ENCODE data around the gene SCN8A.
"Not testable (repeated sequence)": the region's sequence is repeated elsewhere in the genome, so short reads cannot be mapped to it uniquely, and the experiment has no call there.

The SCN8A gene

GRCh38 chr12:51766067-51766676 is 175.1 kb downstream of the SCN8A start:
- no peak for DNase-seq (ENCODE audit: low spot score)

DNA sequence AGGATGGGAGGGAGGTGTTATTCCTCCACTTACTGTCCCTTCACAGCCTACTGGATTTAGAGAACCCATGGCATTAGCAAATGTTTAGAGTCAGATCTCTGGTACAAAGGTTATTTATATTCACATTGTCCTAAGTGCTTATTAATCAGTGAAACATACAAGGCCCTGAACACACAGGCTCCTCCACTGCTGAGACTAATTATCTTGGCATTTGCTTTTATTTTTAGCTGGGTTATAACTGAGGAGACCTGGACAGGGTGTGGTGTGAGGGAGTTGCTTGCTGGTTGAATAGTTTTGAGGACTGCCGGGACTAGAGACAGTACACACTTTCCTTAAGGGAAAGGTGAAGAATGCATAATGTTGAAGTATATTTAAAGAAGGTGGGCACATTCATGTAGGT is 180.0 kb downstream of the SCN8A start:
- DNase-seq (ENCODE audit: low spot score), result no peak

DNA sequence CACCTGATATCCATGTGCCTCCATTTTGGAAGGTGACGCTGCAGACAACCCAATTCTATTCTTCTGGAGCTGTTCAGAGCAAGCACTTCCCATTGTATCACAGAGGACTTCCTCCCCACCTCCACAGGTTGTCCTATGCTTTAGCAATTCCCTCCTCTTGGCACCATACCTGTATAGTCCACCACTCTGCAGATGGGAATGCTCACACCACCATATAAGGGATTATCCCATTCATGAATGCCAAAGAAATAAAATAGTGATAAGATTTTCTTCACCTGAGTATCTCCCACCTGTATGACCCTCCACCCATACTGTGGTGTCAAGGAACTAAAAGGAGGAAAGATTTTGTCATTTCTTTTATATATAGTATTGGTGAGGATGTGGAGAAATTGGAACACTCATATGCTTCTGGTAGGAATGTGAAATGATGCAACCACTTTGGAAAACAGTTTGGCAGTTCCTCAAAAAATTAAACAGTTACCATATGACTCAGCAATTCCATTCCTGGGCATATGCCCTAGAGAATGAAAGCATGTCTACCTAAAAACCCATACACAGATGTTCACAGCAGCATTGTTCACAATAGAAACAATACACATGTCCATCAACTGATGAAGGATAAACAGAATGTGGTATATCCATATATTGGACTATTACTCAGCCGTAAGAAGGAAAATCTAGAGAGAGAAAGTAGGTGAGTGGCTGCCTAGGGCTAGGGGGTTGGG is 182.3 kb downstream of the SCN8A start:
- no peak for DNase-seq (ENCODE audit: low spot score)

DNA sequence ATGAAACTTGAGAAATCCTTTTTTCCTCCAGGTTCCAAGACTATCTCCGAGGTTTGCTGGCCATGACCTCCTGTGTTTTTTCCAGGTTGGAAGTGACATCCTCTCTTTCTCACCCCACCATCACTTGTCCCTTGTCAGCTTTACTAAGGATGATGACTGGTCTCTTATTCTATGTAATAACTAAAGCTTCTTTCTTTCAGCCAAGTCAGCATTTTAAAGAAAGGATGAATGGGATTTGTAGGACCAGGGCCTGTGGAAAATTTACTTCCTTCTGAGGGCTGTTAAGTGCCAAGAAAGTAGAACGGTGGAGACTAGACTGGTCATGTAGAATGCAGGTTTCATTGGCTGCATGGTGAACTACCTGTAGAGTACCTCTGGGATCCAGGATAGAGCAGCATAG is 183.9 kb downstream of the SCN8A start:
- DNase-seq (ENCODE audit: low spot score), result no peak

DNA sequence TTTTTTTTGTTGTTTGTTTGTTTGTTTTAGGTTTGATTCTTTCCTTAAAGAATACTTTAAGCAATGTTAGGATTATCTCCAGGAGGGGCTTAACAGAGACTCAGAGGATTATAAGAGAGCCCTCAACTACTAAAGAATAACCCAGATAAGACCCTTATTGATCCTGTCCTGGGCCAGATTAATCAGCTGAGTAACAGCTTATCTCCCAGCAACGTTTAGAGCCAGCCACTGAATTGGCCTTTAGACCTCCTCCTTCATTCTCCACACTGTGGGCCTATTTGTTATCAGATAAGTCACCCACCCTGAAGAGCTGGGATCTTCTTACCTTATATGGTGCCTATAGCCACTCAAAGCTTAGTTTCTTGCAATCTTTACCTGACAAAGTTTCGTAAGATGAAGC is 186.4 kb downstream of the SCN8A start:
- no peak for DNase-seq (ENCODE audit: low spot score)

GRCh38 chr12:51777973-51778372 is 186.9 kb downstream of the SCN8A start:
- no peak for DNase-seq (ENCODE audit: low spot score)

- peak; percentile 56 for DNase-seq (ENCODE audit: low spot score)
Observed at GRCh38 chr12:51779876-51780275, 188.8 kb downstream of the SCN8A start.

DNA sequence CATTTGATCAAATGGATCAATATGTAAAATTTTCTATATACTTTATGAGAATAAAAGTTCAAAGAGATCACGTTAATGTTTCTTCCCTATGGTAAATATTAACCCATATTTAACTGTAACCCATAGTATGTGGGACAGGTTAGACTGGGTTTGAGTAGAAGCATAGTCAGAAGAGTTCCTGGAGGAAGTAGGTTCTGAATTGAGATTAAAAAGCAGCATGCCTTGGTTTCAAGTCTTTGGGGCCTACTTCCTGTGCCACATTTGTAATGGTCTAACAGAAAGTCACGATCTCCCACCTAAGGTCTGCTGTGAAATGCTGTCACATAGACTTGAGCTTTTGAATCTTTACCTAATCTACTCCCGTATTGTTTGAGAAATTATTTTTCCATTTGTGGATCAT is 193.7 kb downstream of the SCN8A start:
- DNase-seq (ENCODE audit: low spot score), result no peak

- no peak for DNase-seq (ENCODE audit: low spot score)
Observed at GRCh38 chr12:51785906-51786305, 194.9 kb downstream of the SCN8A start.

DNA sequence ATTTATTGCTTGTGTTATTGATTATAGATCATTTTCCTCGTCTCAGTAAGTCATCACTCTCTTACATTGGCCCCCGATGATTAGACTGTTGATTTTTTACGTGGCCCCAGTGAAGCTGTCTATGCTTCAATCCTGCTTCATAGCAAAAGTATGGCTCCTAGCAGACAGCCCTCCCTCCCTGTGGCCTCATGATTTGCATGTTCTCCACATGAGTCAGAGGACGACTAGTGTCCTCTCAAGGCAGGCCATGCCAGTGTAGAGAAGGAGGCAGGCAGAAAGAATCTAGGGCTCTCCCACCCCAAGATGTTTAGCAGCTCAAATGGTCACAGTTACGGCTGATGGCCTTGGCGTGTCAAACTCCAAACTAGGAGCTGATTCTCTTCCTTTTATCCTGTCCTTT is 197.8 kb downstream of the SCN8A start:
- DNase-seq (ENCODE audit: low spot score), result no peak

DNA sequence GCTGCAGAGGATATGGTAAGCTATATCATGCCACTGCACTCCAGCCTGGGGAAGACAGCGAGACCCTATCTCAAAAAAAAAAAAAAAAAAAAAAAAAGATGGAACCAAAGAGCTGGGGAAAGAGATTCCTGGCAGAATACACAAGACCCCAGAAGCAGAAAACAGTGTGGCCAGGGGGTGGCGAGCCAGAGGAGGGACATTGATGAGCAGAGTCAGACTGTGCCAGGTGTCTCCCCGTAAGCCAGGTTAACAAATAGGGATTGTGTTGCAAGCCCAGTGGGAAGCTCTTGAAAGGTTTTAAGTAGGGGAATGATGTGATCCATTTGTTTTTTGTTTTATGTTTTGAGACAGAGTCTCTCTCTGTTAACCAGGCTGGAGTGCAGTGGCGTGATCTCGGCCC is 201.4 kb downstream of the SCN8A start:
- no peak for DNase-seq (ENCODE audit: low spot score)

GRCh38 chr12:51793201-51793600 is 202.2 kb downstream of the SCN8A start:
- DNase-seq (ENCODE audit: low spot score), result no peak

GRCh38 chr12:51797301-51797700 is 206.3 kb downstream of the SCN8A start:
- DNase-seq (ENCODE audit: low spot score), result no peak

DNA sequence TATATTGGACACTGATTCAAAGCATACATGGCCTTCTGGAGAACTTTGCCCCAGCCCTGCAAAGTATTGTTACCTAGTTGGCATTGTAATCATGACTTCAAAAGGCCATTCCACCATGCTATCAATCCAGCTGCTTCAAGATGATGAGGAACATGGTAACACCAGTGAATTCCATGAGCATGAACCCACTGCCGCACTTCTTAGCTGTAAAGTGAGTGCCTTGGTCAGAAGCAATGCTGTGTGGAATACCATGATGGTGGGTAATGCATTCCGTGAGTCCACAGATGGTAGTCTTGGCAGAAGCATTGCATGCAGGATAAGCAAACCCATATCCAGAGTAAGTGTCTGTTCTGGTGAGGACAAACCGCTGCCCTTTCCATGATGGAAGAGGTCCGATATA is 207.0 kb downstream of the SCN8A start:
- DNase-seq (ENCODE audit: low spot score), result not testable (repeated sequence)

GRCh38 chr12:51798501-51798900 is 207.5 kb downstream of the SCN8A start:
- DNase-seq (ENCODE audit: low spot score), result no peak

DNA sequence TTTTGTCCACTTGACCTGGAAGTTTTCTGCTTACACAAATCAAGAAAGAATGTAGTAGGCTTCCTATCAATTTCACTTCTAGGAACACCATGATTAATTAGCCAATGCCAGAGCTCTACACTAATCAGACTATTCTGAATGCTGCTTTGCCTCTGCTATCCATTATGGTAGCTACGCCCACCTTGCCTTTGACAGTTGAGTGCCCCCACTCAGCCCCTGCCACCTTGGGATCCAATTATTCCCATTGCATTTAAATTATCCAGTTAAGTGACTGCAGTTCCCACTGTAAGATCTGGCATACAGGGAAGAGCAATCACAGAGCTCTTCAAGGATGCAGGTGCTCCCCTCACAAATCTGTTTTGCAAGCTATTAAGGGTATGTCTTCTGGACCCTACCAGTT is 210.0 kb downstream of the SCN8A start:
- no peak for DNase-seq (ENCODE audit: low spot score)

- DNase-seq (ENCODE audit: low spot score), result no peak
Observed at GRCh38 chr12:51806896-51807295, 215.9 kb downstream of the SCN8A start.

GRCh38 chr12:51809193-51809592 is 218.2 kb downstream of the SCN8A start:
- no peak for DNase-seq (ENCODE audit: low spot score)

GRCh38 chr12:51811203-51812202 is 220.5 kb downstream of the SCN8A start:
- no peak for DNase-seq (ENCODE audit: low spot score)

GRCh38 chr12:51812871-51813270 is 221.8 kb downstream of the SCN8A start:
- DNase-seq (ENCODE audit: low spot score), result no peak

DNA sequence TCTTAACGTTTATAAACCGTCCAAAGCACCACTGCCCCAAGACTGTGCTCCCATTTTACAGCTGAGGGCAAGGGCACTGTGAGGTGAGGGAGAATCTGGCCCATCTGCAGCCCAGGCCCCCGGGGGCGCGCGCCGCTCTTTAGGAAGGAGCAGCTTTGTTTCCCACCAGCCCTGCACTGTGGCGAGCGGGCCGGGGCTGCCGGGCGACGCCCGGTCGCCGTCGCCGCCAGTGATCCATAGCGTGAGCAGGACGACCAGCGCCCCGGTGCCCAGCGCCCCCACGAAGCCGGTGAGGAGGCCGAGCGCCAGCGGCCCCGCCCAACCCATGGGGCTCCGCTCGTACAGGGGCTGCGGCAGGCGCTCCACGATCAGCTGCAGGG is 222.9 kb downstream of the SCN8A start:
- DNase-seq (ENCODE audit: low spot score), result no peak

DNA sequence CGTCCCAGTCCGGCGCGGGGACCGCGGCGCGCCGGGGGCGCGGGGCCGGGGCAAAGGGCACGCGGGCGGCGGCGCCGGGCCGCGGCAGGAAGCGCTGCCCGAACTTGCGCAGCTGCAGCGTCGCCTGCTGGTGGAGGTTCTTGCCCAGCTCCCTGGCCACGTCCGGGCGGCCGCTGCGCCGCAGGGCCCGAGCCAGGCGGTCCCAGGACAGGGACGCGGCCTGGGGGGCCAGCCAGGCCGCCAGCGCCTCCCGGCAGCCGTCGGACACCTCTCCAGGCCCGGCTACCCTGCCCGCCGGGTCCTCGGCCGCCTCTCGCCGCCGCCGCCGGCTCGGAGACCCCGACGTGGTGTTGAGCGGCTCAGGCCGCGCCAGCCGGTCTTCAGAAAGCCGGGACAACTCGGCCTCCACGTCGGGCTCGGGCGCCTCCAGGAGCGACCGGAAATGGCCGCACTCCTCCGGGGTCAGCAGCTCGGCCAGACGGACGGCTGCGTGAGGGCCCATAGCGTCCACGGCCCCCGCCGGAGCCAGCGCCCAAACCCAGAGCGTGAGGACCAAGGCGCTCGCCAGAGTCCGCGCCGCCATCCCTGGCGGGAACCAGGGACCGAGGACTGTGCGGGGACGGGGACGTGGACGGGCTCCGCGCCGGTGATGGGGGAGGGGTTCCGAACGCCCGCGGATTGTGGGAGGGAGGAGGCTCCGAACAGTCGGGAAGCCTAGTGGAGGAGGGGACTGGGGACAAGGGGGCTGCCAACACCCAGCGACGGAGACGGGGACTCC is 223.5 kb downstream of the SCN8A start:
- DNase-seq (ENCODE audit: low spot score), result peak; percentile 70

Measured in globus pallidus (tissue), 1 donor.